ENCODE data around the gene CEP104. TPM values are rescaled to one million over a fixed set of nuclear protein-coding genes. Genes with fewer than 3 reads are reported as not detected.

Gene CEP104
- polyA plus RNA-seq, 1 donor (not counting 4 experiments of a cell fraction or from before 2014, with no cell fraction given), result 35.7 TPM

GRCh38 chr1:3779912-3780416 lies 77.0 kb downstream of the CEP104 start:
- peaks cover 26 to 37% of the 10 kb centered on the region in 2 experiments for H3K36me3 ChIP-seq (ENCODE audit: control insufficient read depth in 2 of 2, extremely low read depth in 1 of 2, insufficient read depth in 2 of 2, low read length in 2 of 2)

GRCh38 chr1:3779265-3779911 lies 77.6 kb downstream of the CEP104 start:
- no peak for TF ChIP-seq EZH2 (IDR thresholded peaks at IDR 0.05; ENCODE audit: low read length)
- TF ChIP-seq CTCF (optimal IDR thresholded peaks at IDR 0.05 in 1 of 3, IDR thresholded peaks at IDR 0.05 in 1 of 3, conservative IDR thresholded peaks at IDR 0.05 in 1 of 3; ENCODE audit: extremely low read depth in 1 of 3, insufficient read depth in 2 of 3, low read length in 3 of 3), result no peak
- H2AFZ ChIP-seq (ENCODE audit: control insufficient read depth, low read length), result no peak overlapping the region
- DNase-seq (ENCODE audit: low read depth, low spot score) (no peak), FAIRE-seq (no peak)
- no peak overlapping the region for H3K27ac ChIP-seq (ENCODE audit: control insufficient read depth, insufficient read depth, low read length)
- H3K9me1 ChIP-seq (ENCODE audit: control insufficient read depth, extremely low read depth, insufficient read depth, low read length), result no peaks in the 10 kb centered on the region
- no peaks in the 10 kb centered on the region for H3K4me1 ChIP-seq (ENCODE audit: control insufficient read depth, extremely low read depth, insufficient read depth, low read length)
- H4K20me1 ChIP-seq (ENCODE audit: control insufficient read depth, extremely low read depth, insufficient read depth, low read length), result no peaks in the 10 kb centered on the region
- no peaks in the 10 kb centered on the region for H3K9me3 ChIP-seq (ENCODE audit: control insufficient read depth, low read depth, low read length)
- dilution Hi-C loops (cut with MboI; ENCODE audit: extremely low pct_ligation_motif_present, low sequenced_read_pairs), result no loop called here
- no peak overlapping the region for H3K4me2 ChIP-seq (ENCODE audit: control insufficient read depth, extremely low read depth, insufficient read depth, low read depth, low read length)
- H3K79me2 ChIP-seq (ENCODE audit: control insufficient read depth, insufficient read depth, low read length), result no peaks in the 10 kb centered on the region
- peaks cover 26 to 33% of the 10 kb centered on the region in 2 experiments for H3K36me3 ChIP-seq (ENCODE audit: control insufficient read depth in 2 of 2, extremely low read depth in 1 of 2, insufficient read depth in 2 of 2, low read length in 2 of 2)
- no peak overlapping the region for H3K9ac ChIP-seq (ENCODE audit: control insufficient read depth, extremely low read depth, insufficient read depth, low read length)
- H3K27me3 ChIP-seq (ENCODE audit: control insufficient read depth, extremely low read depth, insufficient read depth, low read length), result no peaks in the 10 kb centered on the region
- no peak overlapping the region for H3K4me3 ChIP-seq (ENCODE audit: control insufficient read depth in 2 of 3, extremely low read depth in 1 of 3, insufficient read depth in 2 of 3, low read depth in 1 of 3, low read length in 3 of 3)

More at GRCh38 chr1:3779912-3780416, 77.0 kb downstream of the CEP104 start:
- Histone ChIP-seq H2AFZ (ENCODE audit: control insufficient read depth, low read length) (no peak overlapping the region), H3K4me2 (ENCODE audit: control insufficient read depth, extremely low read depth, insufficient read depth, low read depth, low read length) (no peak overlapping the region), H3K27ac (ENCODE audit: control insufficient read depth, insufficient read depth, low read length) (no peak overlapping the region), H4K20me1 (ENCODE audit: control insufficient read depth, extremely low read depth, insufficient read depth, low read length) (no peaks in the 10 kb centered on the region), H3K9me1 (ENCODE audit: control insufficient read depth, extremely low read depth, insufficient read depth, low read length) (no peaks in the 10 kb centered on the region), H3K4me1 (ENCODE audit: control insufficient read depth, extremely low read depth, insufficient read depth, low read length) (no peaks in the 10 kb centered on the region), H3K4me3 (ENCODE audit: control insufficient read depth in 2 of 3, extremely low read depth in 1 of 3, insufficient read depth in 2 of 3, low read depth in 1 of 3, low read length in 3 of 3) (no peak overlapping the region), H3K9ac (ENCODE audit: control insufficient read depth, extremely low read depth, insufficient read depth, low read length) (no peak overlapping the region), H3K79me2 (ENCODE audit: control insufficient read depth, insufficient read depth, low read length) (no peaks in the 10 kb centered on the region), H3K9me3 (ENCODE audit: control insufficient read depth, low read depth, low read length) (no peaks in the 10 kb centered on the region), H3K27me3 (ENCODE audit: control insufficient read depth, extremely low read depth, insufficient read depth, low read length) (no peaks in the 10 kb centered on the region)
- FAIRE-seq, result no peak
- TF ChIP-seq EZH2 (IDR thresholded peaks at IDR 0.05; ENCODE audit: low read length) (no peak), CTCF (optimal IDR thresholded peaks at IDR 0.05 in 1 of 3, IDR thresholded peaks at IDR 0.05 in 1 of 3, conservative IDR thresholded peaks at IDR 0.05 in 1 of 3; ENCODE audit: extremely low read depth in 1 of 3, insufficient read depth in 2 of 3, low read length in 3 of 3) (no peak)
- DNase-seq (ENCODE audit: low read depth, low spot score), result no peak
- dilution Hi-C loops (cut with MboI; ENCODE audit: extremely low pct_ligation_motif_present, low sequenced_read_pairs), result no loop called here

Data from keratinocyte (primary cell).